GM18505 (cell line): ENCODE results near the gene FREM3.
"Not testable (repeated sequence)": the region's sequence is repeated elsewhere in the genome, so short reads cannot be mapped to it uniquely, and the experiment has no call there.

Source experiments
- ATAC-seq: cut with Tn5 transposase; IDR thresholded peaks from one replicate; pipeline ENCODE4 v1.9.1; 2021; ENCODE audit not compliant: unreplicated experiment
- POLR2A ChIP-seq: IDR thresholded peaks from 4 replicates; pipeline ENCODE4 v1.6.1; 2011; ENCODE audit warnings: borderline replicate concordance; ENCODE audit not compliant: insufficient read depth, insufficient read length; ENCODE audit errors: extremely low read depth

The FREM3 gene

DNA sequence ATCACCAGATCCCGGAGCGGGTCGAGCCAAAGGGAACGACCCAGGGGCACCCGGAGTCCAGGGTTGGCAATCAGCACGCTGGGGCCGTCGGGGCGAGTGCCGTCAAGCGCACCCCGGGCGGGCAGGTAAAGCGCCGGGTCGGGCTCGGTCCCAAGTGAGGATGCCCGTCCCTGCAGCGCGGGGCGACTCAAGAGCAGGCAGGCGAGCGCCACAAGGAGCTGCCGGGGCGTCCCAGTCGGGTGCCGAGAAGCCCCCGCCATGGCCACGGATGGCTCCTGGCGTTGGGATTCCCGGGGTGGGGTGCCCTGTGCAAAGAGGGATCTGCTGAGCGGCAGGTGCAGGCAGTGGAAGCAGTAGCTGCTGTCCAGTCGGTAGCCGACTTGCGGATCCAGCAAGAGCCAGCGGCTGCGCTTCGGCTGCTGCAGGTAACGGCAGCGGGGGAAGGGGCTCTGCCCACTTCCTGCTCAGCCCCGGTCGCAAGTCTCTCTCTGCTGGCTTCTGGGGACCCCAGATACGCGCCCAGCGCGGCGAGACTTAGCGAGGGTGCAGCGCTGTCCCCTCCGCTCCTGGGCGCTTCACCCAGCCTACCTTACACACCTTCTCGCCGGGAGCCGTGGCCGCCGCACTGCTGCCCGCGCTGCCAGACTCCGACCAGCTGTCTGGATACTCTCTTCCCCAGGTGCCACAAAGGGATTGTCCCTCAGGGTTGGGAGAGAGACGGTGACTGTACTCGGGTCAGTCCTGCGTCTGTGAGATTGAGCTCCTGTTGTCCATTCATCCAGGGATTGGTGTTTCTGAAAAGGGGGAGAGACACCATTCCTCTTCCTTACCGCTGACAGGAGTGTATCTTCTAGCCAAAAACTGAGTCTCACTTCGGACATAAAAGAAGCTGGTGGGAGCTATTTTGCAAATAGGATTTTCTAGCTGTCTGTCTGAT is at the start of gene FREM3:
FREM3 (minus strand) TSS at position 260 of the 937 bp plus-strand sequence; CDS start at position 260, 0 bp downstream.
- ATAC-seq = no peak
- no peak for TF ChIP-seq POLR2A

DNA sequence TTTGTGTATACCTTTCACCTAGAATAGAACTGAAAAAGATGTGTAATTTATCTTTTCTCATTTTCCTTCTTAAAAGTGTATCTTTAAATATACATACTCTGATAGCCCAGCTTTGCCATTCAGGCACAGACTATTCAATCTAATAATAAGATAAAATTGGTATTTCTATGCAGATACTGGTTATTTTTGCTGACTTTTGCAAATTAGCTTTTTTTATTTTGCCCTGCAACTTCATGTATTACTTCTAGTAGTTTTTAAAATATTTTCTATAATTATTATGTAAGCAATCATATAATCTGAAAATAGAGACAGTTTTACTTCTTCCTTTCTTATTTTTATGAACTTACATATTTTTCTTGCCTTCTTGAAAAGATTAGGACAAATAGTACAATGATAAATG is 45.4 kb upstream of the FREM3 start:
- no peak for TF ChIP-seq POLR2A
- no peak for ATAC-seq

DNA sequence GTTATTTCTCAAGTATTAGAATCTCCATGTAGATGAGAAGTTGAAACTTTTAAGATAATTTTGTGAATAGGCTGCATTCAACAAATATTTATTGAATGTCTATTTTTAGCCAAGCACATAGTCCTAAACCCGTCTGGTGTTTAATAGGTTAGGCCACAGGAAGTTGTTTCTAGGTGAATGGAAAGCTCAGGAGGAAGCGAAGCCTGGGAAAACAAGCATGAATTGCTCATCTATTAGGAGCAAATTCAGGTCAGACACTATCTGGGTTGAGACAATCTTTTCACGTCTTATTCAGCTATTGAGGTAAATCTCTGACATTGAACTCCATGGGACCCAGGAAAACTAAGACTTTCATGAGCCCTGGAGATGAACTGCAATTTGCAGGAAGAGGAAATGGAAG is 43.1 kb upstream of the FREM3 start:
- ATAC-seq = no peak
- TF ChIP-seq POLR2A = no peak

DNA sequence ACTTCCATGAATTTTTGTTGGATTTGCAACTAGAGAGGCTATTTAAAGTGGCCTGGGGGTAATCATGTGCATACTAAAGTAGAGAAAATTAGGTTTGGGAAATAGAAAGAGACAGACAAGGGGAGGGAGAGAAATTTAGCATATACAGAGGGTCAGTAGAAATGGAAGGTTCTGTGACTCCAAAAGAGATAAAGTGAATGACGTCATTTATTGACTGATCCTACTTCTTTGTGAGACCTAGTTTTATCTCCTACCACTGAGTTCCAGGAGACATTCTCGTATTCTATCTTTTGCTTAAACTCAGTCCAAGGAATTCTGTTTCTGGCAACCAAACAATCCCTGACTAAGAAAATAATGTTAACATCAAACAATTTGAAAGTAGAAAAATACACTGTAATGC is 42.4 kb upstream of the FREM3 start:
- no peak for TF ChIP-seq POLR2A

DNA sequence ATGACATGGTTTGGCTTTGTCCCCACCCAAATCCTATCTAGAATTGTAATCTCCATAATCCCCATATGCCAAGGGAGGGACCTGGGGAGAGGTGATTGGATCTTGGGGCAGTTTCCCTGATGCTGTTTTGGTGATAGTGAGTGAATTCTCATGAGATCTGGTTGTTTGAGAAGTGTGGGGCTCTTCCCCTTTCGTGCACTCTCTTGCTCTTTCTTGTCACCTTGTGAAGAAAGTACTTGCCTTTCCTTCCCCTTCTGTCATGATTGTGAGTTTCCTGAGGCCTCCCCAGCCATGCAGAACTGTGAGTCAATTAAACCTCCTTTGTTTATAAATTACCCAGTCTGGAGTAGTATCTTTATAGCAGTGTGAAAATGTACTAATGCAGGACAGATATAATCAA is 36.4 kb upstream of the FREM3 start:
- no peak for ATAC-seq
- TF ChIP-seq POLR2A = no peak

More for the DNA sequence above, 42.4 kb upstream of the FREM3 start:
- no peak for ATAC-seq

DNA sequence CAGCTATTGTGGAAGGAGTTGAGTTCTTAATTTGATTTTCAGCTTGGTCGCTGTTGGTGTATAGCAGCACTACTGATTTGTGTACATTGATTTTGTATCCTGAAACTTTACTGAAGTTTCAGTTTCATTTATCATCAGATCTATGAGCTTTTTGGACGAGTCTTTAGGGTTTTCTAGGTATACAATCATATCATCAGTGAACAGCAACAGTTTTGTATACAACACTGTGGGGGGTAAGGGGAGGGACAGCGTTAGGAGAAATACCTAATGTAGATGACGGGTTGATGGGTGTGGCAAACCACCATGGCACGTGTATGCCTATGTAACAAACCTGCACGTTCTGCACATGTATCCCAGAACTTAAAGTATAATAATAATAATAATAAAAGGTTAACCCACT is 35.6 kb upstream of the FREM3 start:
- ATAC-seq = not testable (repeated sequence)

DNA sequence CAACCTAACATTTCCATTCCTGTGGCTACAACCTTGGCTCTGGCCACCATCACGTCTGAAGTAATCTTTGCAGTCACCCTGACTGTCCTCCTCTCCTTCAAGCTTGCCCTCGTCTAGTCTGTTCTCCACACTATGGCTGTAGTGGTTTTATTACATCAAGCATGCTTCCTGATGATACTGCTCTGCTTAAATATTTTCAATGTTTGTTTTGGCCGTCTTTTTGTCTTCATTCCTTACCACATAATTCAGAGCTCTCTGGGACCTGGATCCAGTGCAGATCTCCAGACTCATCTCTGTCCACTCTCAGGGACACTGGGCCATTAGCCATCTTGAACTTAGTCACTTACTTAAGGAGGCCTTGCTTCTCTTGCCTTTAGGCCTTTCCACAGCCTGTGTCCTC is 27.7 kb upstream of the FREM3 start:
- ATAC-seq = no peak

DNA sequence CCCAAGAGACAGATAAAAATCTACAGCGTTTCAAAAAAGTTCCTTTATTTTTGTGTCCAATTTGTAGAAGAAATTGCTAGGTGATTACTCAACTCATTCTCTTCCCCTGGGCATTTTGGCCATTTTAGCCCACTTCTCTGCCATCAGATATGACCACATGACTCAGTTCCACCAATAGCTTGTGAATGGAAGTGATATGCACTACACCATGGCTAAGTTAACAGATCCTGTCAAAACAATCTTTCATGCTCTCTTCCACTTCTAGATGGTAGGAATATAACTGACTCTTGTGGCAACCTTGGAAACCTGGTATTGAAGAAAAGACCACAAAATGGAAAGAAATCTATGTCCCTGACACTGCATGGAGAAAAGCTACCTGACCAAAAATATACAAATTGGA is 26.2 kb upstream of the FREM3 start:
- no peak for ATAC-seq
- TF ChIP-seq POLR2A = no peak

More for the DNA sequence above, 27.7 kb upstream of the FREM3 start:
- TF ChIP-seq POLR2A = no peak

DNA sequence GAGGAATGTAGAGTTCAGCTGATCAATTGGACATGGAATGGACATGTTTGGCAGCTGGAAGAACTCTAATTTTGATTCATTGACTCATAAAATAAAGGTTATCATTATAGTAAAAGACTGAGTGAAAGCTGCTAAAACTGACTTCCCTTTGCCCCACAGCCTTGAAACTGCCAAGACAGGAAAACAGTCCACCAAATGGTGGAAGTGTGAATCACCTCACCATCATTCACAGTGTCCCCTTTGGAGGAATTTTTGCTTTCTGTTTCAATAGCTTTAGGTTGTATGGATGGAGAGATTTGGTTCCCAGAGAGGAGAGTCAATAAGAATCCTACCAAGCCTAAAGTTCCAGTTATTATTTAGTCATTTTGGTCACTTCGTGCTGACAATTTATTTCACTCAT is 20.8 kb upstream of the FREM3 start:
- no peak for ATAC-seq
- no peak for TF ChIP-seq POLR2A

DNA sequence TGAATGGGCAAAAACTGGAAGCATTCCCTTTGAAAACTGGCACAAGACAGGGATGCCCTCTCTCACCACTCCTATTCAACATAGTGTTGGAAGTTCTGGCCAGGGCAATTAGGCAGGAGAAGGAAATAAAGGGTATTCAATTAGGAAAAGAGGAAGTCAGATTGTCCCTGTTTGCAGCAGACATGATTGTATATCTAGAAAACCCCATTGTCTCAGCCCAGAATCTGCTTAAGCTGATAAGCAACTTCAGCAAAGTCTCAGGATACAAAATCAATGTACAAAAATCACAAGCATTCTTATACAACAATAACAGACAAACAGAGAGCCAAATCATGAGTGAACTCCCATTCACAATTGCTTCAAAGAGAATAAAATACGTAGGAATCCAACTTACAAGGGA is 18.3 kb upstream of the FREM3 start:
- not testable (repeated sequence) for ATAC-seq

DNA sequence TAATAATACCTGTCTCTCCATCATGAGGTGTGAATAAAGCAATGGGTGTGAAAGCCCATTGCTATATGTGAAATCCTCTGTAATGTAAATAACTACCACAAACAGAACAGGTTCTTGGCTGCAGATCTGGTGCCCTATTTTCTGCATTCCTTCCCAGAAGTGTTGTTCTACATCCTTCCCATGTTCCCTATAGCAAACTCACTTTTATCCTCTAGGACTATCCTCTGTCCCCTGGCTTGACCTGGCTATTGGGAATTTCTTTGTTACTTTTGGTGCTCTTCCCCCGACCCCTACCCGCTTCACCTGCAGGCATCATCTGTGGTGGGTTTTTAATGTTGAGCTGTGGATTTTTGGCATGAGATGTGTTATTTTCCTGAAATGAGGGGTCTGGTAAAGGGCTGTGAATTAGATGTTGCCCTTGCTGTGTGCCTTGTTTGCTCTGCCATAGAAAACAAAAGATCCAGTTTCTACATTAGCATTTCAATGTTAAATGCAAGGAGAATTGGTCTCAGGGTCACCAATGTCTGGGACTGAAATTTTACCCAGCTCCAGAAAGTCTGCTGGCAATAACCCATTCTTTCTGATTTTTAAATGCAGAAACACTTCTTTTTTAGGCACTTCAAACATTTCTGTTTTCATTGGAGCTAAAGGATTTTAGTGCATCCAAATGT is 13.6 kb upstream of the FREM3 start:
- TF ChIP-seq POLR2A = no peak
- ATAC-seq = no peak

DNA sequence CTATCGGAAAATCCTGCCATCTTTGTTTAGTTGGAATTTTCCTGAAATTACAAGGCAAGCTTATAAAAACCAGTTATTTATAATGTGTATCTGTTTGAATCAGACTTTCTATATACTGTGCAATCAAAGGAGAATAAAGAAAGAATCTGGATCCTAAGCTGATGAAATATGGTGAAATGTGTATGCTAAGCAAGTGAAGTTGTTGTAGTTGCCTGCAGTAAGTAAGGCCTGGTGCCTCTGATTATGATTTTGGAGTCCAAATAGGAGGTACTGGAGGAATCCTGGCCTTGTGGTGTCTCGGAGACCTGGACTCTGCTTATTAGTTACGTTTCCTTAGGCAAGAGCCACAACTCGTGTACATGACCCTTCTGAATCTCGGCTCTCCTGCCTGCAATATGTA is 13.1 kb upstream of the FREM3 start:
- ATAC-seq = no peak
- no peak for TF ChIP-seq POLR2A

DNA sequence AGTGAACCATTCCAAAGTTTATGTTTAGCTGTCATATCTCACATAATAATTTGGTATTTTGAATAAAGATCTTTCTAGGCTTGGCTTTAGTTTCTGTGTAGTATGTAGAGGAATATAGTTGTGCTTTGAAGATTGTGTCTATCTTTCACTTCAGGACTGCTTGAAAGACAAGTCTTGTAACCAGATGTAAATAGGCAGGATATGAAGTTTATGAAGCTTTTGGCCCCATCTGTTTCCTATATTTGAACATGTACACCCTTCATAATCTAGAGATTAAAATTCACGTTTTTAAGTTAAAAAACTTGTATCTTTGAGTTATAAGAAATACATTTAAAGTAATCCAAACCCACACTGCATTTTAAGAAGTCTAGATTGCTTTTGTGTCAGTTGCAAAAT is 11.7 kb upstream of the FREM3 start:
- no peak for ATAC-seq
- no peak for TF ChIP-seq POLR2A

DNA sequence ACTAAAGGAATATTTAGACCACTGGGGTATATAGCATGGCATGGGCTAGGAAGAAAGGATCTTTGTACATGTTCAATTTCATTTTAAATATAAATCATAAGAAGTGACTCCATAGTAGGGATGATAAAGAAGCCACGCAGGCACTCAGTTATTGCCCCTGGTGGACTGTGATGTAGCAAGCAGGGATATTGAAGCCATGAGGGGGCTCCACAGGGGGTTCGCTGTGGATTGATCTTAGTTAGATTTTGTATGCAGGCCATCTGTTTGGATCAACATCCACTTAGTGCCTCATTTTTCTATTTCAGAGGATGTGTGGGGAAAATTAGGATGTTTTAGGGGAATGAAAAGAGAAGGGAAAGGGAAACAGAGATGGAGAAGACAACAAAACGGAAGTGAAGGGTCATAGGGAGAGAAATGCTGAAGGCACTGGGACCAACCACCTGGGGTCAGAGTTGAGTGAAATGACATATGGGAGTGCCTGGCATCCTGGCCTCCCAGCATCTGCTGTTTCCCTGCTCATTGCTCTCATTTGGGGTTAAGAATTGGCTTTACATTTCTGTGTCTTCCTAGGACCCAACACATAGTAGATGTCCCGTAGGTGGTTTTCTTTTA is 11.2 kb upstream of the FREM3 start:
- no peak for ATAC-seq
- no peak for TF ChIP-seq POLR2A
